AG09309 (cell line): ENCODE data around the gene CLCN4.
A peak's percentile ranks its signal among the peaks of the same experiment; 100 is the strongest.

ENCODE experiments used
- DNase-seq: peaks from one replicate; pipeline ENCODE4 v3.0.0-alpha.2; 2010; ENCODE audit warnings: low read depth
- H3K4me3 ChIP-seq: 2 replicates; pipeline ENCODE4 v1.5.1; 2011; ENCODE audit warnings: mild to moderate bottlenecking, low read depth, low read length, moderate library complexity; ENCODE audit not compliant: control insufficient read depth
- CTCF ChIP-seq: IDR thresholded peaks from 2 replicates; pipeline ENCODE4 v1.5.1; 2011; ENCODE audit warnings: mild to moderate bottlenecking, low read depth, low read length, inconsistent platforms; ENCODE audit not compliant: insufficient read depth, control insufficient read depth; ENCODE audit errors: missing control alignments

The CLCN4 gene

GRCh38 chrX:10183760-10184159 is 27.0 kb downstream of the CLCN4 start:
- no peak for DNase-seq
- TF ChIP-seq CTCF: no peak
- no peak overlapping the region for H3K4me3 ChIP-seq

- no peak for DNase-seq
- TF ChIP-seq CTCF: no peak
- no peak overlapping the region for H3K4me3 ChIP-seq
Measured at GRCh38 chrX:10184411-10184810, 27.6 kb downstream of the CLCN4 start.

DNA sequence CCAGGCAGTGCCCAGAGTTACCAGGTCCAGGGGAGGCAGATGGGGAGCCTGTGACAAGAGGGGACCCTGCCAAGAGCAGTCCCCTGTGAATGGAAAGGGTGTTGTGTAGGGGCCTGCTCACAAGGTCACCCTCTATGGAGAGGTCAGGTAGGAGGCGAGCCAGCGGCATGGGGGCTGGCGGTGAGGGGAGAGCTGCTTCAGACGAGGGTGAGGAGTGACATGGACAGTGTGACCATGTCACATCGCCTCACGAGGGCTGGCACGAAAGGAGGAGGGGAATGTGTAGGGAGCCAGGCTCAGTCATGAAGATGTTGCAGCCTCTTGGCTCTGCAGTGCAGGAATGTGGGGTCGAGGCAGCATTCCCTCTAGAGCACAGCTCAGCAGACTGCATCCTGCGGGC is 29.6 kb downstream of the CLCN4 start:
- H3K4me3 ChIP-seq: no peak overlapping the region
- no peak for DNase-seq
- no peak for TF ChIP-seq CTCF

GRCh38 chrX:10187421-10187820 is 30.6 kb downstream of the CLCN4 start:
- H3K4me3 ChIP-seq: no peak overlapping the region
- no peak for DNase-seq
- no peak for TF ChIP-seq CTCF

GRCh38 chrX:10189317-10190268 is 32.8 kb downstream of the CLCN4 start:
- DNase-seq: no peak
- H3K4me3 ChIP-seq: no peak overlapping the region
- TF ChIP-seq CTCF: peak; percentile 77

- H3K4me3 ChIP-seq: no peak overlapping the region
- TF ChIP-seq CTCF: peak; percentile 62
- peak; percentile 41 for DNase-seq
Measured at GRCh38 chrX:10190367-10190766, 33.6 kb downstream of the CLCN4 start.

DNA sequence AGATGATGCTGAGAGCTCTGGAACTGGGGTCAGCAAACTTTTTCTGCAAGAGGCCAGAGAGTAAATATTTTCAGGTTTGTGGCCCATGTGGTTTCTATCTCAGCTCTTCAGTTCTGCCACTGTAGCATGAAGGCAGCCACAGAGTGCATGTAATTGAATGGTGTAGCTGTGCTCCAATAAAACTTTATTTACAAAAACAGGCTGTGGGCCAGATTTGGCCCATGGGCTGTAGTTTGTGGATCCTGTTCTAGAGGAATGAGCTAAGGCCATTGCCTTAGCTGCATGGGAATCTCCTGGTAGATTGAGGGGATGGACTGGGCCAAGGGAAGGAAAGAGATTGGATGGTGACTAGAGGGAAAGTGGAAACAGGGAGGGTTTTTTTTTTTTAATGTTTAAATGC is 36.8 kb downstream of the CLCN4 start:
- TF ChIP-seq CTCF: no peak
- no peak for DNase-seq
- H3K4me3 ChIP-seq: no peak overlapping the region
